Tibial nerve (tissue), 3 donors: Measurements from ENCODE around the gene VIT.

Experiments used
- CTCF ChIP-seq, 5 experiments: fragments of 200-600 bp in 3 of 5; fragments of 450-650 bp in 2 of 5; sonication (generic) in 3 of 5; IDR thresholded peaks; one replicate each; pipeline ENCODE4 v1.5.1; 2016 to 2019; ENCODE audit warnings: antibody characterized with exemption in 5 of 5, mild to moderate bottlenecking in 3 of 5, moderate library complexity in 2 of 5
- POLR2A ChIP-seq, 2 donors: fragments of 450-650 bp; IDR thresholded peaks; one replicate each; pipeline ENCODE4 v1.6.1; 2017; ENCODE audit warnings: antibody characterized with exemption in 2 of 2, mild to moderate bottlenecking in 2 of 2, moderate library complexity in 2 of 2

DNA sequence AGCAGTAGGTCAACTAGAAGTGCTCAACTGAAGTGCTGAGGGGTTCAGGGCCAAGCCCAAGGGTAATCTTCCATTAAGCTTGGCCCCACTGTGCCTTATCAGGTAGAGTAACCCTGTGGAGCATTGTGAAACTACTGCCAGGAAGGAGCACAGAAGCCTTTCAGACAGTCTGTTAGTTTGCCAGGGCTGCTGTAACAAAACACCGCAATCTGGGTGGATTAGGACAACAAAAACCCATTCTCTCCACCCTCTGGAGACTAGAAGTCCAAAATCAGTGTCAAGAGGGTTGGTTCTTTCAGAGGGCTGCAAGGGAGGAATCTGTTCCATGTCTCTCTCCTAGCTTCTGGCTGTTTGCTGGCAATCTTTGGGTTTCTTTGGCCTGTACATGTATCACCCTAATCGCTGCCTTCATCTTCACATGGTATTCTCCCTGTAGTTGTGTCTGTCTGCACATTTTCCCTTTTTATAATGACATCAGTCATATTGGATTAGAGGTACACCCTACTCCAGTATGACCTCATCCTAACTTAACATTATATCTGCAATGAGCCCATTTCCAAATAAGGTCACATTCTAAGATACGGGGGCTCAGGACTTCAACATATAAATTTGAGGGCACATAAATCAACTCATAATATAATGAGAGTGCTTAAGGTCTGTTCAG lies 21.2 kb downstream of the VIT start:
- TF ChIP-seq CTCF (IDR thresholded peaks at IDR 0.05) (no peak), POLR2A (IDR thresholded peaks at IDR 0.05) (no peak)
